Activated naive CD4-positive, alpha-beta T cell treated with anti-CD3 and anti-CD28 coated beads, Interleukin-2, amount 50 U/mL, for 24 hours (primary cell): ENCODE measurements around the gene IL17REL.
"Not testable (repeated sequence)": the region's sequence is repeated elsewhere in the genome, so short reads cannot be mapped to it uniquely, and the experiment has no call there.

Experiments used
- H3K27ac Mint-ChIP-seq: one replicate; pipeline ENCODE4 v1.8.0; 2021; ENCODE audit warnings: mild to moderate bottlenecking, mixed read lengths
- H3K27me3 Mint-ChIP-seq: one replicate; pipeline ENCODE4 v1.8.0; 2021; ENCODE audit warnings: mixed read lengths
- H3K36me3 Mint-ChIP-seq: one replicate; pipeline ENCODE4 v1.8.0; 2021; ENCODE audit warnings: mixed read lengths
- H3K4me1 Mint-ChIP-seq: one replicate; pipeline ENCODE4 v1.8.0; 2021; ENCODE audit warnings: mixed read lengths
- H3K4me3 Mint-ChIP-seq: one replicate; pipeline ENCODE4 v1.8.0; 2021; ENCODE audit warnings: mild to moderate bottlenecking, mixed read lengths
- H3K9me3 Mint-ChIP-seq: one replicate; pipeline ENCODE4 v1.8.0; 2021; ENCODE audit warnings: mixed read lengths

The IL17REL gene

DNA sequence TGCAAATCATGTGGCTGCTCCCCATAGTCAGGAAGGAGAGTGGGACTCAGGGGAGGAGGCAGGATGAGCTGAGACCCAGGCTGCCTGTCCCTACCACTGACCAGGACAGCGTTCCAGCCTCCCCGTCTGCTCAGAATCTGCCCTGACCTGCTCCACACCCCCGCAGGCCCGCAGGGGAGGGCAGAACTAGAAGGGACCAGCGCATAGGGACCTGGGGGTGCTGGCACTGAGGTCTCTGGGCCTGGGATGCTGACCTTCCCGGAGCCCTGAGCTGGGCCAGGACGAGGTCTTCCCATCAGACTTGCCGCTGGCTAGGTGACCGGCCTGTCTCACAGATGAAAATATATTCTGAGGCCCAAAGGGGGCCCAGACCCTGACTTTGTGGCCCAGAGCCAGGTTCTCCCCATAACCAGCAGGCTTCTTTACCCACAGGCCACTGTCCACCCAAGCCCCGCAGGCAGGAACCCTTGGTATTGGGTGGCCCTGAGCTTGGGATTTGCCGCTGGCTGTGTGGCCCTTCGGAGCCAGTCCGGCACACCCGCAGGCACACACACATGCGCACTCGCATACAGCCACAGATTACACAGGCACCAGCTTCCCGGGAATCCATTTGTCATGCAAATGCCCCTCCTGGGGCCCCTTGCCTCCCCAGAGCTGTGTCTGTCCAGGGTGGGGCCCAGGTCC is 65.8 kb downstream of the IL17REL start:
- Mint-ChIP-seq H3K36me3 (no peaks in the 10 kb centered on the region), H3K4me3 (no peak overlapping the region), H3K4me1 (peaks cover 16% of the 10 kb centered on the region), H3K27me3 (no peaks in the 10 kb centered on the region), H3K27ac (no peak overlapping the region), H3K9me3 (no peaks in the 10 kb centered on the region)

DNA sequence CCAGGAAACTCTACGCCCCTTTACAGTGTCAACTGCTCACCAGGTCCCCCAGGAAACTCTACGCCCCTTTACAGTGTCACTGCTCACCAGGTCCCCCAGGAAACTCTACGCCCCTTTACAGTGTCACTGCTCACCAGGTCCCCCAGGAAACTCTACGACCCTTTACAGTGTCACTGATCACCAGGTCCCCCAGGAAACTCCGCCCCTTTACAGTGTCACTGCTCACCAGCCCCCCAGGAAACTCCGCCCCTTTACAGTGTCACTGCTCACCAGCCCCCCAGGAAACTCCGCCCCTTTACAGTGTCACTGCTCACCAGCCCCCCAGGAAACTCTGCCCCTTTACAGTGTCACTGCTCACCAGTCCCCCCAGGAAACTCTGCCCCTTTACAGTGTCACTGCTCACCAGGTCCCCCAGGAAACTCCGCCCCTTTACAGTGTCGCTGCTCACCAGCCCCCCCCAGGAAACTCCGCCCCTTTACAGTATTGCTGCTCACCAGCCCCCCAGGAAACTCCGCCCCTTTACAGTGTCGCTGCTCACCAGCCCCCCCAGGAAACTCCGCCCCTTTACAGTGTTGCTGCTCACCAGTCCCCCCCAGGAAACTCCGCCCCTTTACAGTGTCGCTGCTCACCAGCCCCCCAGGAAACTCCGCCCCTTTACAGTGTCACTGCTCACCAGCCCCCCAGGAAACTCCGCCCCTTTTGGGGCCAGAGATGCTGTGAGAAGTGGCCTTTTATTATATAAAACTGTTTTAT is 67.3 kb downstream of the IL17REL start:
- Mint-ChIP-seq H3K4me1 (peaks cover 16% of the 10 kb centered on the region), H3K27ac (peak overlapping the region; percentile 55)
- H3K9me3 Mint-ChIP-seq, H3K27me3 Mint-ChIP-seq, H3K4me3 Mint-ChIP-seq, H3K36me3 Mint-ChIP-seq: not testable (repeated sequence)
